Neural progenitor cell (in vitro differentiated cells): ENCODE measurements around the gene B4GALNT3. TPM values are rescaled to one million over a fixed set of nuclear protein-coding genes. Genes with fewer than 3 reads are reported as not detected.

Source experiments
- DNase-seq: peaks from one replicate; pipeline ENCODE4 v3.0.0-alpha.2; 2016; ENCODE audit warnings: low spot score
- H2AFZ ChIP-seq: fragments of 200-600 bp; sonication (generic); replicated peaks from 2 replicates; pipeline ENCODE4 v1.6.1; 2016; ENCODE audit warnings: antibody characterized with exemption
- H3F3A ChIP-seq: fragments of 200-600 bp; sonication (generic); 2 replicates; pipeline ENCODE4 v1.6.1; 2016; ENCODE audit warnings: antibody characterized with exemption, low read depth
- H3K27ac ChIP-seq: fragments of 200-600 bp; sonication (generic); 2 replicates; pipeline ENCODE4 v1.5.1; 2016; ENCODE audit warnings: mild to moderate bottlenecking
- H3K27me3 ChIP-seq: fragments of 200-600 bp; sonication (generic); 2 replicates; pipeline ENCODE4 v1.6.1; 2016; ENCODE audit warnings: mild to moderate bottlenecking, moderate library complexity
- H3K36me3 ChIP-seq: fragments of 200-600 bp; sonication (generic); 2 replicates; pipeline ENCODE4 v1.5.1; 2016
- H3K4me1 ChIP-seq: fragments of 200-600 bp; sonication (generic); 2 replicates; pipeline ENCODE4 v1.6.1; 2016; ENCODE audit warnings: mixed run types
- H3K4me2 ChIP-seq: fragments of 200-600 bp; sonication (generic); 2 replicates; pipeline ENCODE4 v1.6.1; 2016
- H3K4me3 ChIP-seq: fragments of 200-600 bp; sonication (generic); 2 replicates; pipeline ENCODE4 v1.5.1; 2016
- H3K79me2 ChIP-seq: fragments of 200-600 bp; sonication (generic); 2 replicates; pipeline ENCODE4 v1.6.1; 2016; ENCODE audit warnings: low read depth
- H3K9ac ChIP-seq: fragments of 200-600 bp; sonication (generic); 2 replicates; pipeline ENCODE4 v1.6.1; 2016
- H3K9me3 ChIP-seq: fragments of 200-600 bp; sonication (generic); 2 replicates; pipeline ENCODE4 v1.5.1; 2016; ENCODE audit warnings: low read depth
- H4K20me1 ChIP-seq: fragments of 200-600 bp; sonication (generic); 2 replicates; pipeline ENCODE4 v1.6.1; 2016; ENCODE audit warnings: low read depth
- H3K27ac Mint-ChIP-seq: 3 replicates; pipeline ENCODE4 v1.8.0; 2021; ENCODE audit warnings: mixed read lengths
- H3K27me3 Mint-ChIP-seq: 2 replicates; pipeline ENCODE4 v1.8.0; 2022; ENCODE audit warnings: low read depth, mild to moderate bottlenecking, inconsistent platforms, moderate library complexity, mixed read lengths; ENCODE audit not compliant: insufficient read depth
- H3K36me3 Mint-ChIP-seq: 3 replicates; pipeline ENCODE4 v1.8.0; 2021; ENCODE audit warnings: mixed read lengths
- H3K4me1 Mint-ChIP-seq: 3 replicates; pipeline ENCODE4 v1.8.0; 2021; ENCODE audit warnings: mixed read lengths
- H3K4me3 Mint-ChIP-seq: 3 replicates; pipeline ENCODE4 v1.8.0; 2021; ENCODE audit warnings: mild to moderate bottlenecking, moderate library complexity, mixed read lengths
- H3K9me3 Mint-ChIP-seq: 3 replicates; pipeline ENCODE4 v1.8.0; 2020; ENCODE audit warnings: mixed read lengths
- CTCF ChIP-seq: fragments of 200-600 bp; sonication (generic); IDR thresholded peaks from 2 replicates; pipeline ENCODE4 v1.5.1; 2017; ENCODE audit warnings: antibody characterized with exemption, mild to moderate bottlenecking
- EZH2 ChIP-seq: fragments of 200-600 bp; sonication (generic); IDR thresholded peaks from 2 replicates; pipeline ENCODE4 v1.6.1; 2017; ENCODE audit warnings: antibody characterized with exemption, mild to moderate bottlenecking, moderate library complexity
- EZH2phosphoT487 ChIP-seq: fragments of 200-600 bp; sonication (generic); IDR thresholded peaks from 2 replicates; pipeline ENCODE4 v1.6.1; 2017; ENCODE audit warnings: antibody characterized with exemption
- total RNA-seq: library from RNA; depleted of rRNA; stranded (reverse); fragments of >200 nt; gene quantifications from 2 replicates; pipeline ENCODE4 v1.2.3, GENCODE V29; 2015; ENCODE audit warnings: low replicate concordance

B4GALNT3 gene
- total RNA-seq, 1 donor from 2014 or later: 29.0 TPM

GRCh38 chr12:585062-586061 is 125.6 kb downstream of the B4GALNT3 start:
- Mint-ChIP-seq H3K36me3 (no peaks in the 10 kb centered on the region), H3K4me3 (no peak overlapping the region), H3K27me3 (peaks cover 9% of the 10 kb centered on the region), H3K9me3 (peaks cover 12% of the 10 kb centered on the region), H3K27ac (no peak overlapping the region), H3K4me1 (peaks cover 13% of the 10 kb centered on the region)
- no peak overlapping the region for H3K4me2 ChIP-seq
- H3K9me3 ChIP-seq: no peaks in the 10 kb centered on the region
- H2AFZ ChIP-seq: no peak overlapping the region
- H3K79me2 ChIP-seq: no peaks in the 10 kb centered on the region
- no peak overlapping the region for H3K27ac ChIP-seq
- no peak for TF ChIP-seq EZH2phosphoT487
- no peak for TF ChIP-seq EZH2
- no peak for TF ChIP-seq CTCF
- peaks cover 16% of the 10 kb centered on the region for H3F3A ChIP-seq
- no peaks in the 10 kb centered on the region for H4K20me1 ChIP-seq
- no peak overlapping the region for H3K9ac ChIP-seq
- DNase-seq: no peak
- H3K27me3 ChIP-seq: no peaks in the 10 kb centered on the region
- H3K36me3 ChIP-seq: no peaks in the 10 kb centered on the region
- H3K4me1 ChIP-seq: peaks cover 5% of the 10 kb centered on the region
- H3K4me3 ChIP-seq: no peak overlapping the region

GRCh38 chr12:586318-587071 is 126.8 kb downstream of the B4GALNT3 start:
- no peaks in the 10 kb centered on the region for H3K79me2 ChIP-seq
- no peak overlapping the region for H3K4me3 ChIP-seq
- peaks cover 7% of the 10 kb centered on the region for H3F3A ChIP-seq
- peaks cover 6% of the 10 kb centered on the region for H3K27me3 Mint-ChIP-seq
- no peaks in the 10 kb centered on the region for H4K20me1 ChIP-seq
- H3K36me3 ChIP-seq: no peaks in the 10 kb centered on the region
- H3K4me2 ChIP-seq: no peak overlapping the region
- H3K4me1 Mint-ChIP-seq: peaks cover 6% of the 10 kb centered on the region
- no peaks in the 10 kb centered on the region for H3K36me3 Mint-ChIP-seq
- H3K27ac ChIP-seq: no peak overlapping the region
- peaks cover 12% of the 10 kb centered on the region for H3K9me3 Mint-ChIP-seq
- no peak for TF ChIP-seq EZH2
- no peak for TF ChIP-seq CTCF
- TF ChIP-seq EZH2phosphoT487: no peak
- H3K4me1 ChIP-seq: no peaks in the 10 kb centered on the region
- no peak for DNase-seq
- H3K27ac Mint-ChIP-seq: no peak overlapping the region
- H3K4me3 Mint-ChIP-seq: no peak overlapping the region
- no peaks in the 10 kb centered on the region for H3K9me3 ChIP-seq
- no peaks in the 10 kb centered on the region for H3K27me3 ChIP-seq
- no peak overlapping the region for H2AFZ ChIP-seq
- H3K9ac ChIP-seq: no peak overlapping the region

GRCh38 chr12:587132-588023 is 127.6 kb downstream of the B4GALNT3 start:
- Histone ChIP-seq H3K27me3 (no peaks in the 10 kb centered on the region), H4K20me1 (no peaks in the 10 kb centered on the region)

More at GRCh38 chr12:587132-588023, 127.6 kb downstream of the B4GALNT3 start:
- H3K36me3 Mint-ChIP-seq: no peaks in the 10 kb centered on the region
- H3K79me2 ChIP-seq: no peaks in the 10 kb centered on the region
- H3K27ac Mint-ChIP-seq: no peak overlapping the region
- H3K4me3 Mint-ChIP-seq: no peak overlapping the region
- no peaks in the 10 kb centered on the region for H3K4me1 ChIP-seq
- peaks cover 6% of the 10 kb centered on the region for H3F3A ChIP-seq
- peaks cover 12% of the 10 kb centered on the region for H3K9me3 Mint-ChIP-seq
- TF ChIP-seq EZH2phosphoT487 (no peak), EZH2 (no peak), CTCF (no peak)
- no peak overlapping the region for H3K4me3 ChIP-seq
- H3K9me3 ChIP-seq: no peaks in the 10 kb centered on the region
- no peak overlapping the region for H3K27ac ChIP-seq
- H3K9ac ChIP-seq: no peak overlapping the region
- H3K4me2 ChIP-seq: no peak overlapping the region
- H3K36me3 ChIP-seq: no peaks in the 10 kb centered on the region
- peaks cover 5% of the 10 kb centered on the region for H3K4me1 Mint-ChIP-seq
- H2AFZ ChIP-seq: no peak overlapping the region
- H3K27me3 Mint-ChIP-seq: peaks cover 5% of the 10 kb centered on the region
- DNase-seq: no peak
